Endothelial cell of umbilical vein (primary cell): ENCODE results near the gene DEPDC1. TPM values are rescaled to one million over a fixed set of nuclear protein-coding genes. Genes with fewer than 3 reads are reported as not detected.

Experiments
- BruUV-seq: library from RNA; stranded (reverse); fragments of 400-500 nt; replicated peaks from 2 replicates; lab custom pipeline; 2021; lab: Mats Ljungman, UMichigan
- CTCF ChIA-PET: fragments of 300-600, 350-600 bp; sonication (Branson Sonifier 250); formaldehyde crosslinking; loops from one replicate; lab custom pipeline; 2021; ENCODE audit warnings: antibody characterized with exemption, inconsistent platforms; lab: Charles Lee
- POLR2A ChIA-PET: fragments of 300-600, 350-600 bp; sonication (Branson Sonifier 250); formaldehyde crosslinking; loops from one replicate; lab custom pipeline; 2021; ENCODE audit warnings: antibody characterized with exemption, inconsistent platforms; lab: Charles Lee
- DNase-seq: peaks from one replicate; pipeline ENCODE4 v3.0.0-alpha.2; 2011; ENCODE audit warnings: low read depth, low spot score
- FAIRE-seq: peaks from 2 replicates; lab custom pipeline; 2011; peaks lifted over from hg19 to GRCh38; lab: Jason Lieb, UNC
- H2AFZ ChIP-seq: 2 replicates; pipeline ENCODE4 v1.6.0; 2012; ENCODE audit warnings: low read depth, low read length, control low read depth, inconsistent platforms
- H3K27ac ChIP-seq: 2 replicates; pipeline ENCODE4 v1.5.1; 2011; ENCODE audit warnings: low read depth, mild to moderate bottlenecking, control low read depth, low read length, moderate library complexity; ENCODE audit not compliant: insufficient read depth
- H3K27me3 ChIP-seq, 2 experiments: 2 replicates each; pipeline versions ENCODE4 v1.6.0 to v1.6.1; 2011; ENCODE audit warnings: low read length in 2 of 2, mixed read lengths in 1 of 2; ENCODE audit not compliant: control insufficient read depth in 2 of 2, insufficient read depth in 2 of 2
- H3K36me3 ChIP-seq, 2 experiments: 2 replicates in 1 of 2; 3 replicates in 1 of 2; pipeline ENCODE4 v1.5.1; 2011; ENCODE audit warnings: low read length in 2 of 2, mild to moderate bottlenecking in 1 of 2, moderate library complexity in 1 of 2; ENCODE audit not compliant: control insufficient read depth in 2 of 2, insufficient read depth in 2 of 2; ENCODE audit errors: extremely low read depth in 1 of 2
- H3K4me1 ChIP-seq: 3 replicates; pipeline ENCODE4 v1.5.1; 2011; ENCODE audit warnings: mild to moderate bottlenecking, low read length; ENCODE audit not compliant: control insufficient read depth, insufficient read depth; ENCODE audit errors: extremely low read depth
- H3K4me2 ChIP-seq: 2 replicates; pipeline ENCODE4 v1.6.1; 2011; ENCODE audit warnings: low read length, control low read depth, mixed read lengths; ENCODE audit not compliant: insufficient read depth
- H3K4me3 ChIP-seq, 3 experiments: fragments of 200-600 bp in 1 of 3; sonication (generic), shearing (Covaris generic) in 1 of 3; replicated peaks in 1 of 3; 2 replicates each; pipeline ENCODE4 v1.5.1; 2011 to 2016; ENCODE audit warnings: control low read depth in 3 of 3, low read length in 3 of 3, mild to moderate bottlenecking in 2 of 3, inconsistent platforms in 1 of 3, low read depth in 1 of 3, moderate library complexity in 1 of 3; ENCODE audit not compliant: insufficient read depth in 1 of 3
- H3K79me2 ChIP-seq: 2 replicates; pipeline ENCODE4 v1.6.0; 2012; ENCODE audit warnings: low read length, inconsistent platforms; ENCODE audit not compliant: control insufficient read depth, insufficient read depth
- H3K9ac ChIP-seq: replicated peaks from 2 replicates; pipeline ENCODE3; 2011; ENCODE audit warnings: low read length, control low read depth; ENCODE audit not compliant: insufficient read depth; ENCODE audit errors: extremely low read depth
- H3K9me1 ChIP-seq: replicated peaks from 3 replicates; pipeline ENCODE4 v1.6.0; 2011; ENCODE audit warnings: mild to moderate bottlenecking, low read length; ENCODE audit not compliant: control insufficient read depth, insufficient read depth; ENCODE audit errors: extremely low read depth
- H3K9me3 ChIP-seq: replicated peaks from 2 replicates; pipeline ENCODE4 v1.5.1; 2012; ENCODE audit warnings: low read length, inconsistent platforms; ENCODE audit not compliant: control insufficient read depth, insufficient read depth
- H4K20me1 ChIP-seq: replicated peaks from 2 replicates; pipeline ENCODE3; 2011; ENCODE audit warnings: mild to moderate bottlenecking, low read length; ENCODE audit not compliant: control insufficient read depth, insufficient read depth; ENCODE audit errors: extremely low read depth
- CTCF ChIP-seq, 2 donors: IDR thresholded peaks; 1 replicate in 1 of 2; 2 replicates in 1 of 2; pipeline ENCODE4 v1.5.1; 2011; ENCODE audit warnings: low read length in 2 of 2, mild to moderate bottlenecking in 2 of 2, moderate library complexity in 2 of 2, control low read depth in 1 of 2, inconsistent platforms in 1 of 2, low read depth in 1 of 2; ENCODE audit not compliant: insufficient read depth in 1 of 2; ENCODE audit errors: extremely low read depth in 1 of 2
- EZH2 ChIP-seq: IDR thresholded peaks from 2 replicates; pipeline ENCODE4 v1.6.1; 2012; ENCODE audit warnings: borderline replicate concordance, low read depth, mild to moderate bottlenecking, moderate library complexity, low read length, inconsistent platforms; ENCODE audit not compliant: severe bottlenecking
- FOS ChIP-seq: IDR thresholded peaks from 2 replicates; pipeline ENCODE4 v1.6.1; 2011; ENCODE audit warnings: mild to moderate bottlenecking, low read length, moderate library complexity, borderline replicate concordance; ENCODE audit not compliant: insufficient read depth
- JUN ChIP-seq: IDR thresholded peaks from 2 replicates; pipeline ENCODE4 v1.6.1; 2011; ENCODE audit warnings: borderline replicate concordance, low read depth; ENCODE audit not compliant: insufficient read length, insufficient read depth
- POLR2AphosphoS5 ChIP-seq: IDR thresholded peaks from 2 replicates; pipeline ENCODE4 v1.6.1; 2012; ENCODE audit warnings: low read depth, mild to moderate bottlenecking, control low read depth, low read length, moderate library complexity; ENCODE audit not compliant: insufficient read depth
- dilution Hi-C: fragments of 300-500 bp; cut with MboI; formaldehyde crosslinking; loops from one replicate; pipeline ENCODE4 v1.15.0; 2019; ENCODE audit warnings: low sequenced_read_pairs; ENCODE audit not compliant: extremely low pct_ligation_motif_present
- intact Hi-C: fragments of 100-400 bp; cut with micrococcal nuclease; formaldehyde crosslinking; loops from one replicate; pipeline ENCODE4 v1.10.0; 2022
- polyA plus RNA-seq, 4 experiments: library from polyadenylated mRNA; depleted of rRNA in 3 of 4; stranded (reverse) in 3 of 4; unstranded in 1 of 4; fragments of >200 nt; gene quantifications; 2 replicates each; pipeline versions ENCODE4 v1.2.1 to v1.2.3, GENCODE V29; 2011 to 2012; ENCODE audit warnings: missing spikeins in 1 of 4
- total RNA-seq: library from RNA; stranded (reverse); gene quantifications from 2 replicates; pipeline ENCODE4 v1.2.3, GENCODE V29; 2021
- TF ChIP-seq, protein P1 (sequence below): IDR thresholded peaks from 2 replicates; pipeline ENCODE4 v1.6.1; 2011; ENCODE audit not compliant: insufficient read depth, insufficient read length

DEPDC1 gene
- total and polyA plus RNA-seq, 2 donors (not counting 3 experiments of a cell fraction or from before 2014, with no cell fraction given), result 5.5 to 30.4 TPM

DNA sequence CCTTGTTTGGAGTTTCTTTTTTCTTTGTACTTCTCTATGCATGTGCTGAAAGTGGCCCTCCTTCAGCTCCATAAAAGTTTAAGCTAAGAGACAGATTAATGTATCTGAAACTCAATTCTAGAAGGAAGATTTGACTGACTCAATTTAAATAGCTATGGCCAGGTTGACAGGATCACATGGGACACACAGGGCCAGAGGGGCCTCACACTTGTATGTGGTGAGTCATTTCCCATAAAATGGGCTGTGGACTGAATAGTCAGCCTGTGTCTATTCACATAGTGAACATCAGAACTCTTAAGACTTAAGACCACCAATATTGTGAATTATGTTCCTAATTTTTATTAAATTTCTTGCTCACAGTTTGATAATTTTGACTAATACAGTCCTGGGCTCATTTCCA, 45.7 kb upstream of the DEPDC1 start:
- BruUV-seq, result no TSS peak
- H3K27me3 ChIP-seq, result no peaks in the 10 kb centered on the region
- no peak overlapping the region for H3K4me2 ChIP-seq
- no peak overlapping the region for H3K27ac ChIP-seq
- H3K9me3 ChIP-seq, result no peaks in the 10 kb centered on the region
- dilution Hi-C loops, result no loop called here
- H3K4me1 ChIP-seq, result peaks cover 4% of the 10 kb centered on the region
- H3K9ac ChIP-seq, result no peak overlapping the region
- intact Hi-C loops, result no loop called here
- H3K79me2 ChIP-seq, result no peaks in the 10 kb centered on the region
- CTCF ChIA-PET, result interaction anchor here (0.9 to 2.0 kb wide), 4 partner anchors 8 to 45 kb away, joined by 3 to 6 read pairs (median 3); no protein-coding TSS in a partner anchor
- no peak overlapping the region for H2AFZ ChIP-seq
- POLR2A ChIA-PET, result no interaction called here
- no peaks in the 10 kb centered on the region for H4K20me1 ChIP-seq
- H3K4me3 ChIP-seq, result no peak overlapping the region
- DNase-seq (peak; percentile 48), FAIRE-seq (no peak)
- H3K36me3 ChIP-seq, result no peaks in the 10 kb centered on the region
- no peaks in the 10 kb centered on the region for H3K9me1 ChIP-seq
- TF ChIP-seq JUN, result peak; percentile 32
- TF ChIP-seq EZH2, result no peak
- peak; percentile 81 for TF ChIP-seq FOS
- no peak for TF ChIP-seq POLR2AphosphoS5

GRCh38 chr1:68538941-68539340, 42.1 kb upstream of the DEPDC1 start:
- H3K79me2 ChIP-seq, result no peaks in the 10 kb centered on the region
- H3K27me3 ChIP-seq, result no peaks in the 10 kb centered on the region
- H3K9ac ChIP-seq, result no peak overlapping the region
- intact Hi-C loops, result no loop called here
- H3K9me1 ChIP-seq, result no peaks in the 10 kb centered on the region
- no peaks in the 10 kb centered on the region for H4K20me1 ChIP-seq
- FAIRE-seq (no peak), DNase-seq (no peak)
- H3K36me3 ChIP-seq, result no peaks in the 10 kb centered on the region
- TF ChIP-seq FOS (no peak), POLR2AphosphoS5 (no peak), CTCF (IDR thresholded peaks at IDR 0.05; ENCODE audit: extremely low read depth in 1 of 2, insufficient read depth in 1 of 2, low read depth in 1 of 2, low read length in 2 of 2) (no peak)
- TF ChIP-seq, protein P1, sequence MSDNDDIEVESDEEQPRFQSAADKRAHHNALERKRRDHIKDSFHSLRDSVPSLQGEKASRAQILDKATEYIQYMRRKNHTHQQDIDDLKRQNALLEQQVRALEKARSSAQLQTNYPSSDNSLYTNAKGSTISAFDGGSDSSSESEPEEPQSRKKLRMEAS, result no peak
- H3K4me2 ChIP-seq, result no peak overlapping the region
- POLR2A ChIA-PET, result no interaction called here
- H3K4me1 ChIP-seq, result peaks cover 4% of the 10 kb centered on the region
- no peak overlapping the region for H2AFZ ChIP-seq
- no peak overlapping the region for H3K4me3 ChIP-seq
- no TSS peak for BruUV-seq
- no peak overlapping the region for H3K27ac ChIP-seq
- H3K9me3 ChIP-seq, result no peaks in the 10 kb centered on the region
- dilution Hi-C loops, result no loop called here
- CTCF ChIA-PET, result interaction anchor here (0.7 kb wide), 1 partner anchor 26 kb away, joined by 3 read pairs; no protein-coding TSS in a partner anchor
